Esophagus muscularis mucosa (tissue), 3 donors: ENCODE measurements around the gene ALPK3.

ENCODE experiments used
- CTCF ChIP-seq, 3 experiments: fragments of 200-600 bp in 2 of 3; fragments of 450-650 bp in 1 of 3; sonication (generic) in 2 of 3; IDR thresholded peaks; one replicate each; pipeline ENCODE4 v1.5.1; 2017 to 2019; ENCODE audit warnings: antibody characterized with exemption in 3 of 3, mild to moderate bottlenecking in 2 of 3, moderate library complexity in 1 of 3
- POLR2AphosphoS5 ChIP-seq, 2 donors: sonication (generic); formaldehyde crosslinking; IDR thresholded peaks; one replicate each; pipeline ENCODE4 v1.6.1; 2017; ENCODE audit warnings: antibody characterized with exemption in 2 of 2

GRCh38 chr15:84773716-84774115 is 43.4 kb upstream of the ALPK3 start:
- no peak for TF ChIP-seq CTCF (IDR thresholded peaks at IDR 0.05)
- TF ChIP-seq POLR2AphosphoS5 (IDR thresholded peaks at IDR 0.05) = no peak
